Hepatocyte (in vitro differentiated cells): Measurements from ENCODE around the gene LATS2.

Source experiments
- CTCF ChIP-seq: fragments of 200-600 bp; sonication (generic); IDR thresholded peaks from 2 replicates; pipeline ENCODE4 v1.5.1; 2016; ENCODE audit warnings: antibody characterized with exemption, mild to moderate bottlenecking; ENCODE audit not compliant: poor library complexity
- EZH2 ChIP-seq: fragments of 200-600 bp; sonication (generic); IDR thresholded peaks from 2 replicates; pipeline ENCODE4 v1.6.1; 2016; ENCODE audit warnings: antibody characterized with exemption, mild to moderate bottlenecking, borderline replicate concordance
- EZH2phosphoT487 ChIP-seq: fragments of 200-600 bp; sonication (generic); IDR thresholded peaks from one replicate; pipeline ENCODE4 v1.6.1; 2018; ENCODE audit warnings: antibody characterized with exemption, mild to moderate bottlenecking, low read depth, moderate library complexity; ENCODE audit not compliant: unreplicated experiment, severe bottlenecking

DNA sequence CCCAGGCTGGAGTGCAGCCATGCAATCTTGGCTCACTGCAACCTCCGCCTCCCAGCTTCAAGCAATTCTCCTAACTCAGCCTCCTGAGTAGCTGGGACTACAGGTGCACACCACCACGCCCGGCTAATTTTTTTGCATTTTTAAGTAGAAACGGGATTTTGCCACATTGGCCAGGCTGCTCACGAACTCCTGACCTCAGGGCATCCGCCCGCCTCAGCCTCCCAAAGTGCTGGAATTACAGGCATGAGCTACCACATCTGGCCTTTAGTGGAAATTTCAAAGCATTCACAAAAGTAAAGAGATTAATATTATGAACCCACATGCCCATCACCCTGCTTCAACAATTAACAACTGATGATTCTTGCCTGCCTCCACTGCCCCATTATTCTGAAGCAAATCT is 20.5 kb upstream of the LATS2 start:
- no peak for TF ChIP-seq CTCF
- no peak for TF ChIP-seq EZH2
- no peak for TF ChIP-seq EZH2phosphoT487
